Smooth muscle cell (in vitro differentiated cells): Measurements from ENCODE around the gene PAX5. TPM values are rescaled to one million over a fixed set of nuclear protein-coding genes. Genes with fewer than 3 reads are reported as not detected.

Source experiments
- DNase-seq: peaks from one replicate; lab custom pipeline; 2025; ENCODE audit not compliant: unreplicated experiment; lab: John Stamatoyannopoulos, UW
- H2AFZ ChIP-seq: fragments of 200-600 bp; sonication (generic); 2 replicates; pipeline ENCODE4 v1.6.0; 2016; ENCODE audit warnings: antibody characterized with exemption, low read depth, mild to moderate bottlenecking
- H3F3A ChIP-seq: fragments of 200-600 bp; sonication (generic); 2 replicates; pipeline ENCODE4 v1.6.0; 2017; ENCODE audit warnings: antibody characterized with exemption, low read depth
- H3K27ac ChIP-seq: fragments of 200-600 bp; sonication (generic); 2 replicates; pipeline ENCODE4 v1.5.1; 2016; ENCODE audit warnings: low read depth, mild to moderate bottlenecking
- H3K27me3 ChIP-seq: fragments of 200-600 bp; sonication (generic); 2 replicates; pipeline ENCODE4 v1.6.1; 2016; ENCODE audit warnings: low read depth, mild to moderate bottlenecking
- H3K36me3 ChIP-seq: fragments of 200-600 bp; sonication (generic); 2 replicates; pipeline ENCODE4 v1.5.1; 2016; ENCODE audit warnings: low read depth
- H3K4me1 ChIP-seq: fragments of 200-600 bp; sonication (generic); 2 replicates; pipeline ENCODE4 v1.5.1; 2016; ENCODE audit warnings: low read depth
- H3K4me2 ChIP-seq: fragments of 200-600 bp; sonication (generic); 2 replicates; pipeline ENCODE4 v1.6.0; 2016; ENCODE audit warnings: mild to moderate bottlenecking
- H3K4me3 ChIP-seq: fragments of 200-600 bp; sonication (generic); 2 replicates; pipeline ENCODE4 v1.5.1; 2016; ENCODE audit warnings: mild to moderate bottlenecking
- H3K79me2 ChIP-seq: fragments of 200-600 bp; sonication (generic); 2 replicates; pipeline ENCODE4 v1.6.0; 2016; ENCODE audit warnings: low read depth, mild to moderate bottlenecking
- H3K9ac ChIP-seq: fragments of 200-600 bp; sonication (generic); 2 replicates; pipeline ENCODE4 v1.6.0; 2016; ENCODE audit warnings: low read depth
- H3K9me3 ChIP-seq: fragments of 200-600 bp; sonication (generic); replicated peaks from 2 replicates; pipeline ENCODE4 v1.5.1; 2016; ENCODE audit warnings: low read depth
- H4K20me1 ChIP-seq: fragments of 200-600 bp; sonication (generic); 2 replicates; pipeline ENCODE4 v1.6.0; 2016; ENCODE audit warnings: low read depth
- CTCF ChIP-seq: fragments of 200-600 bp; sonication (generic); IDR thresholded peaks from 2 replicates; pipeline ENCODE4 v1.5.1; 2017; ENCODE audit warnings: borderline replicate concordance, mild to moderate bottlenecking, antibody characterized with exemption; ENCODE audit not compliant: insufficient read depth, poor library complexity, severe bottlenecking
- WGBS: methylation state at CpG from one replicate; pipeline ENCODE4 v1.1.7; 2016; ENCODE audit warnings: low lambda C conversion rate; 5-methylcytosine and 5-hydroxymethylcytosine counted together
- polyA plus RNA-seq: library from polyadenylated mRNA; unstranded; fragments of >200 nt; fragmentation: Nextera tagmentation; extraction: Ambion mirVana; gene quantifications from 2 replicates; pipeline ENCODE4 v1.2.1, GENCODE V29; 2016
- total RNA-seq: library from RNA; depleted of rRNA; stranded (reverse); fragments of >200 nt; gene quantifications from 2 replicates; pipeline ENCODE4 v1.2.3, GENCODE V29; 2014

PAX5 gene
- total and polyA plus RNA-seq, 2 experiments from 2014 or later, result 0.09 TPM; not detected in 1

- 85% methylated on average over 13 of the region's 13 CpGs for WGBS
These were observed 26.8 kb downstream of the PAX5 start for GRCh38 chr9:37007295-37007694.

DNA sequence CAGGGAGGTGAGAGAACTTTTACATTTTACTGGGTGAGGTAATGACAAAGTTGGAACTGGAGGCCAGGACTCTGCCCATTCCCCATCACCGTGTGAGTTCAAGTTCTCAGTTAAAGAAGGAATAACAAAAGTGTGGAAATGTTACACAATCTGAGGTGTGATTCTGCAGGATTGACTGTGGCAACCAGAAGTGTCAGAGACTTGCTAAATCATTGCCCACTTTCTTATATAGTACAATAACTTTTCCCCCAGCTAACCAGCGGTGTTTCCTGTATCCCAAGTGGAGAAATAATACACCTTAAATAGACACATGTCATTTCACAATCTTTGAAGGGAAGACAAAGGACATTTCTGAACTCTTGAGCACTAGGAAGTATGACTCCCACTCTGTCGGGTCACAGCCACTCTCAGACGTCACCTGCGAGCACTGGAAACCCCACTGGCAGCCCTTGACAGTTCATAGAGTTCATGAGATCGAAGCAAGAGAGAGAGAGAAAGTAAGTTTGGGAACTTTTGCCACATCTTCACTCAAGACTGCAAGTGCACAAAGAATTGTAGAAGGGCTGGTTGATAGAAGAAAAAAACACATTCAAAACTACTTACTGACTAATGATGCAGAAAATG, 28.4 kb downstream of the PAX5 start:
- H3K9me3 ChIP-seq, result no peaks in the 10 kb centered on the region
- H3K4me1 ChIP-seq, result no peaks in the 10 kb centered on the region
- H3K27ac ChIP-seq, result no peak overlapping the region
- H3F3A ChIP-seq, result no peaks in the 10 kb centered on the region
- no peaks in the 10 kb centered on the region for H3K79me2 ChIP-seq
- no peak overlapping the region for H2AFZ ChIP-seq
- 84% methylated on average over 6 of the region's 6 CpGs for WGBS
- no peak overlapping the region for H3K4me2 ChIP-seq
- no peaks in the 10 kb centered on the region for H4K20me1 ChIP-seq
- no peaks in the 10 kb centered on the region for H3K36me3 ChIP-seq
- H3K4me3 ChIP-seq, result no peak overlapping the region
- DNase-seq, result no peak
- H3K9ac ChIP-seq, result no peak overlapping the region
- TF ChIP-seq CTCF, result no peak
- peaks cover 100% of the 10 kb centered on the region for H3K27me3 ChIP-seq

More at GRCh38 chr9:37007295-37007694, 26.8 kb downstream of the PAX5 start:
- no peak overlapping the region for H3K27ac ChIP-seq
- no peak overlapping the region for H3K4me2 ChIP-seq
- no peaks in the 10 kb centered on the region for H4K20me1 ChIP-seq
- no peaks in the 10 kb centered on the region for H3K79me2 ChIP-seq
- H3K27me3 ChIP-seq, result peaks cover 98% of the 10 kb centered on the region
- no peak for DNase-seq
- H2AFZ ChIP-seq, result no peak overlapping the region
- TF ChIP-seq CTCF, result no peak
- H3K36me3 ChIP-seq, result no peaks in the 10 kb centered on the region
- no peak overlapping the region for H3K9ac ChIP-seq
- H3K9me3 ChIP-seq, result no peaks in the 10 kb centered on the region
- H3F3A ChIP-seq, result no peaks in the 10 kb centered on the region
- no peaks in the 10 kb centered on the region for H3K4me1 ChIP-seq
- no peak overlapping the region for H3K4me3 ChIP-seq

- Histone ChIP-seq H3K4me1 (no peaks in the 10 kb centered on the region), H3K9ac (no peak overlapping the region), H3K79me2 (no peaks in the 10 kb centered on the region), H3K4me2 (no peak overlapping the region), H3K9me3 (no peaks in the 10 kb centered on the region), H2AFZ (no peak overlapping the region), H3K27me3 (peaks cover 98% of the 10 kb centered on the region), H3K4me3 (no peak overlapping the region), H3F3A (no peaks in the 10 kb centered on the region), H4K20me1 (no peaks in the 10 kb centered on the region), H3K36me3 (no peaks in the 10 kb centered on the region), H3K27ac (no peak overlapping the region)
- 79% methylated on average over 5 of the region's 5 CpGs for WGBS
- DNase-seq, result no peak
- no peak for TF ChIP-seq CTCF
These were observed 29.6 kb downstream of the PAX5 start for GRCh38 chr9:37004424-37004935.
